HG02678 (cell line): ENCODE measurements around the gene TMEM92.
"Not testable (repeated sequence)": the region's sequence is repeated elsewhere in the genome, so short reads cannot be mapped to it uniquely, and the experiment has no call there.

Experiments used
- ATAC-seq: cut with Tn5 transposase; IDR thresholded peaks from one replicate; pipeline ENCODE4 v1.9.1; 2021; ENCODE audit warnings: mild to moderate bottlenecking, moderate library complexity; ENCODE audit not compliant: unreplicated experiment

Gene TMEM92

GRCh38 chr17:50273654-50274040 lies 619 bp upstream of the TMEM92 start:
- ATAC-seq, result no peak

DNA sequence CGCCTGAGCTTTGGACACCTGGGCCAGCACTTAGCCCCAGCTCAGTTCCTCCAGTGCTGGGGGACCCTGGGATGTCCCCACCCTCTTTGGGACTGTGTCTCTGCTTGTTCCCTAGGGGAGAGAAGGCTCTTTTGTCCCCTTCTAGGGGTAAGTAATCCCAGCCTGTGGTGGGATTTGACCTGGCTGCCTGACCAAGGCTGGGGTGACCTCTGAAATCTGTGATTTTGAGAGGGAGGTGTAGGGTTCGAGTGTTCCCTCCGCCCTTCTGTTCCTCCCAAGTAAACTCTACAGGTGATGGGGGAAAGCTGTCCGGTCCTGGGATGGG lies 593 bp downstream of the TMEM92 start:
- no peak for ATAC-seq

GRCh38 chr17:50275279-50275678 lies 1.0 kb downstream of the TMEM92 start:
- ATAC-seq, result no peak

GRCh38 chr17:50276588-50277356 lies 2.5 kb downstream of the TMEM92 start:
- no peak for ATAC-seq

DNA sequence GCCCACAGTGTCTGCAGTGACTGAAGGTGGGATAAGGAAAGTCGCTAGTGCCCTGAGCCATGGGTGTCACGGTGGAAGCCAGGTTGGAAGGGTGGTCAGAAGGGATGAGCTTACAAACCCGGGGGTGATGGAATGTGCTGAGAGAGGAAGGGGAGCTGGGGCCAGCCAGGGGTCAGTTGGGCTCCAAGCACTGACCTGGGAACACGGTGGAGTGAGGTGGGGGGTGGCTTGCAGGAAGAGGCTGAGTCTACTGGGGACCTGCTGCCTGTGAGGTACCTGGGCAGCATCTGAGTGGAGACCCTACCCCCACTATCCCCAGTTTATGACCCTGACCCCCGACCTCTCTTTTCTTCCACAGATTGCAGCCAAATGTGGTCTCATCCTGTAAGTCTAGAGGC lies 3.1 kb downstream of the TMEM92 start:
- no peak for ATAC-seq

DNA sequence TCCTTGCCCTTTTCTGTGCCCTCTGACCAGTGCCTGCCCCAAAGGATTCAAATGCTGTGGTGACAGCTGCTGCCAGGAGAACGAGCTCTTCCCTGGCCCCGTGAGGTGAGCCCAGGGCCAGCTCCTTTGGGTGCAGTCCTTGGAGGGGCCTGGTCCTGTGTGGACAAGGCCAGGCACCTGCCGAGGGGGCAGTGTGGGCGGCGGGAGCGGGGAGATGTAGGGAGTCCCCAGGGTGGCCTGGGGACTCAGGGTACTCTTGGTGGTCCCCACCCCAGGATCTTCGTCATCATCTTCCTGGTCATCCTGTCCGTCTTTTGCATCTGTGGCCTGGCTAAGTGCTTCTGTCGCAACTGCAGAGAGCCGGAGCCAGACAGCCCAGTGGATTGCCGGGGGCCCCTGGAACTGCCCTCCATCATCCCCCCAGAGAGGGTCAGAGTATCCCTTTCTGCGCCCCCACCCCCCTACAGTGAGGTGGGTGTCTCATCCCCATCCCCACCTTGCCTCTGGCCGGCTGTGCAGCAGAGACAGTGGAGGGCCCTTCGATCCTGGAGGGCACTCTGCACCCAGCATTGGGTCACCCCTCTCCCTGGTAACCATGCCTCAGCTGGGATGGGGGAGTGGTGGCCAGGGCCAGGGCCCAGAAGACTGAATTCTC lies 4.4 kb downstream of the TMEM92 start:
- ATAC-seq, result no peak

GRCh38 chr17:50279181-50279526 lies 4.9 kb downstream of the TMEM92 start:
- ATAC-seq, result no peak

DNA sequence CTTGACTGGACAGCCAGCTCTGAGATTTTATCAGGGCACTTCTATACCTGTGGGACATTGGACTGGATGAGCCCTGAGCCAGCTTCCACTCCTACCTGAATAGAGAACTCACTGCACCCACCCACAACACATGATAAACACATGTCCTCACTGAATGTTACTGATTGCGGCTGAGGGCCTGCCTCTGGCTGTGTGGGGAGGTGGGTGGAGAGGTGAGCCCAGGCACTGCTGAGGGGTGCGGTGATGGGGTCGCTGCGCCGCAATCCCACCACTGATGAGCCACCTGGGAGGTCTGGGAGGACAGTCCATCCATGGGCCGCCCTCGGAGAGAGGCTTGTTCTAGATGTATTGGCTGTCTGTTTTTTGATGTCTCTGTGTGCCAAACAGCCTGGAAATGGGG lies 5.4 kb downstream of the TMEM92 start:
- no peak for ATAC-seq

- no peak for ATAC-seq
Measured at GRCh38 chr17:50280068-50280467, 5.8 kb downstream of the TMEM92 start.

GRCh38 chr17:50280801-50281441 lies 6.7 kb downstream of the TMEM92 start:
- ATAC-seq, result no peak

- ATAC-seq, result no peak
Measured at GRCh38 chr17:50281739-50282401, 7.6 kb downstream of the TMEM92 start.

GRCh38 chr17:50283246-50283645 lies 9.0 kb downstream of the TMEM92 start:
- no peak for ATAC-seq

- no peak for ATAC-seq
Measured at GRCh38 chr17:50283714-50284113, 9.4 kb downstream of the TMEM92 start.

GRCh38 chr17:50285941-50286340 lies 11.7 kb downstream of the TMEM92 start:
- ATAC-seq, result no peak

- not testable (repeated sequence) for ATAC-seq
Measured at GRCh38 chr17:50287302-50287701, 13.0 kb downstream of the TMEM92 start.

DNA sequence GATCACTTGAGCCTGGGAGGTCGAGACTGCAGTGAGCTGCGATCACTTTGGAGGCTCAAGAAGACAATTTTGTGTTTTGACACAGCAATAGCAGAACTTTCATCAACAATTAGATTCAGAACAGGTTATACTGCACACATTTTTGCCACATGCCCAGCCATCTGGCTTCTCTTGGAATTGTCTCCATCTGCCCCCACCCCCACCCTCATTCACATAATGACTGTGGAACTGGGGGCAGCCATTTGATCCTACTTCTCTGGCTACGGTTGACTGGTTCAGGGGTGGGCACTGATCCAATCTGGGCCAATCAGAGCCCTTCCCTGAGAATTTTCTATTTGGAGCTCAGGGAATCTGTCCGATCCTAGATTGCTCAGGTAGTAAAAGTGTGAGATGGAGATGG lies 14.0 kb downstream of the TMEM92 start:
- no peak for ATAC-seq

GRCh38 chr17:50289278-50289677 lies 15.0 kb downstream of the TMEM92 start:
- ATAC-seq, result no peak

- ATAC-seq, result no peak
Measured at GRCh38 chr17:50289991-50290702, 15.9 kb downstream of the TMEM92 start.

DNA sequence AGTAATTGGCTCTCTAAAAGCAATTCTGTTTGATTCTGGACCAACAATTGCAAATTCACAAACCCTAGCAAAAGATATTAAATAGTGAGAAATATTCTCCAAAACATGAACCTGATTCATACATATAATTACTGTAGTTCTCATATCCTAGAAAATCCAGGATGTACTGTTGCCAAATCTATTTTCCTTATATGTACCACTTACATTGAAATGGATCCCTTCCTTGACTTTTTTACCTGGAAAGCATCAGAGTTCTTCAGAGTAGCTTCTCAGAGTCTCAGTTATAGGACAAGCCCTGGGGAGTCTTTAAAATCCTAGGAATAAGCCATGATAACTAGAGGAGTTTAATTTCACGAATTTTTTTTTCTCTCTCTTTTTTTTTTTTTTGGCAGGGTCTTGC lies 16.7 kb downstream of the TMEM92 start:
- no peak for ATAC-seq

GRCh38 chr17:50292465-50292864 lies 18.2 kb downstream of the TMEM92 start:
- no peak for ATAC-seq

DNA sequence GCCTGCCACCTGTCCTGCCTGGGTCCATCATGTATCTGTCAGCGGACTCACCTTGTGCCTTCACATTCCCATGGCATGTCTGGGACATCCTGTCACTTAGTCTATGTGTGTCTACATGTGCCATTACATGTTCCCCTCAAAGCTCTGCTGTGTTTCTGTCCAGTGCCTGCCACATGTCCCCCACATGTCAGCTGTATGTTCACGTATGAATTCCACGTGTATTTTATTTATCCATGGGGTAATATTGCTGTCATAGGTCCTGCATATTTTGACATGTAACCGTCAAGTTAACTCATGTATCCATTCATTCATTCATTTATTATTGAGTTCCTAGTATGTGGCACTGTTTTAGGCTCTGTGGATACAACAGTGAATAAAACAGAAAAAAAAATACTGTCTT lies 20.8 kb downstream of the TMEM92 start:
- ATAC-seq, result no peak
